A549 (cell line): Measurements from ENCODE around the gene RTCB. TPM values are rescaled to one million over a fixed set of nuclear protein-coding genes. Genes with fewer than 3 reads are reported as not detected.

Source experiments
- ATAC-seq, 2 experiments: fragments of 200-7000 bp in 1 of 2; fragments of >200 bp in 1 of 2; cut with Nextera tagmentation in 1 of 2; cut with Tn5 transposase in 1 of 2; 3 replicates each; pipeline versions ENCODE4 v1.8.0 to v1.9.1; 2018 to 2020; ENCODE audit warnings: mild to moderate bottlenecking in 1 of 2, moderate library complexity in 1 of 2
- CTCF ChIA-PET: fragments of 300-600 bp; sonication (Branson Sonifier 250); formaldehyde crosslinking; extraction: SDS; loops from one replicate; lab custom pipeline; 2021; ENCODE audit warnings: antibody characterized with exemption, inconsistent platforms; lab: Yijun Ruan, JAX
- POLR2A ChIA-PET: fragments of 350-600 bp; formaldehyde crosslinking; extraction: SDS; loops from one replicate; lab custom pipeline; 2021; ENCODE audit warnings: antibody characterized with exemption, inconsistent platforms; lab: Yijun Ruan, JAX
- DNase-seq, 2 experiments: peaks; one replicate each; pipeline versions ENCODE4 v3.0.0 to v3.0.0-alpha.2; 2011 to 2016; ENCODE audit warnings: low read depth in 1 of 2, low spot score in 1 of 2
- FAIRE-seq: peaks from 2 replicates; lab custom pipeline; 2011; peaks lifted over from hg19 to GRCh38; lab: Jason Lieb, UNC
- H3K27ac ChIP-seq, 2 experiments: fragments of >200 bp; sonication (Bioruptor Twin); formaldehyde crosslinking; 3 replicates each; pipeline ENCODE4 v1.5.1; 2016 to 2017
- H3K4me1 ChIP-seq: fragments of >200 bp; sonication (Bioruptor Twin); formaldehyde crosslinking; 3 replicates; pipeline ENCODE4 v1.6.1; 2016
- H3K4me2 ChIP-seq: fragments of >200 bp; sonication (Bioruptor Twin); formaldehyde crosslinking; 3 replicates; pipeline ENCODE4 v1.6.1; 2016
- H3K4me3 ChIP-seq: fragments of >200 bp; sonication (Bioruptor Twin); formaldehyde crosslinking; 3 replicates; pipeline ENCODE4 v1.5.1; 2016
- H3K9me3 ChIP-seq: fragments of >200 bp; sonication (Bioruptor Twin); formaldehyde crosslinking; 3 replicates; pipeline ENCODE4 v1.6.1; 2016
- CHD2 ChIP-seq: fragments of 150-350 bp; IDR thresholded peaks from 2 replicates; pipeline ENCODE4 v1.6.1; 2014; ENCODE audit warnings: low read length; ENCODE audit not compliant: partially characterized antibody
- EHMT2 ChIP-seq: fragments of 200-600 bp; sonication (generic); IDR thresholded peaks from 2 replicates; pipeline ENCODE4 v1.6.1; 2016; ENCODE audit warnings: antibody characterized with exemption, low read depth, mild to moderate bottlenecking, moderate library complexity
- ESRRA ChIP-seq: fragments of 150-350 bp; IDR thresholded peaks from 2 replicates; pipeline ENCODE4 v1.6.1; 2014; ENCODE audit warnings: mild to moderate bottlenecking, low read length, borderline replicate concordance
- FOSB ChIP-seq: fragments of 250-450 bp; sonication (Bioruptor Pico); IDR thresholded peaks from 2 replicates; pipeline ENCODE4 v1.5.0; 2020; ENCODE audit warnings: mild to moderate bottlenecking, moderate library complexity
- FOSL2 ChIP-seq, 2 experiments: fragments of 450-650 bp in 1 of 2; fragments of >200 bp in 1 of 2; sonication (Bioruptor Twin) in 1 of 2; formaldehyde crosslinking; IDR thresholded peaks; 2 replicates each; pipeline versions ENCODE4 v1.5.0 to v1.6.1; 2016 to 2020; ENCODE audit warnings: mild to moderate bottlenecking in 1 of 2, moderate library complexity in 1 of 2
- FOXS1 ChIP-seq: fragments of 250-450 bp; sonication (Bioruptor Pico); IDR thresholded peaks from 2 replicates; pipeline ENCODE4 v1.5.0; 2020; ENCODE audit warnings: mild to moderate bottlenecking, moderate library complexity
- HEYL ChIP-seq: fragments of 250-450 bp; sonication (Bioruptor Pico); IDR thresholded peaks from 2 replicates; pipeline ENCODE4 v1.8.0; 2021; ENCODE audit warnings: mild to moderate bottlenecking, moderate library complexity
- HOXB5 ChIP-seq: fragments of 250-450 bp; sonication (Bioruptor Pico); IDR thresholded peaks from 2 replicates; pipeline ENCODE4 v1.5.0; 2020; ENCODE audit warnings: mild to moderate bottlenecking, moderate library complexity
- KDM1A ChIP-seq: fragments of 200-600 bp; sonication (generic); IDR thresholded peaks from 2 replicates; pipeline ENCODE4 v1.6.1; 2016; ENCODE audit warnings: low read depth, mild to moderate bottlenecking
- KDM5A ChIP-seq: fragments of 200-600 bp; sonication (generic); IDR thresholded peaks from 2 replicates; pipeline ENCODE4 v1.6.1; 2016; ENCODE audit warnings: antibody characterized with exemption, mild to moderate bottlenecking
- MAFK ChIP-seq: fragments of 450-650 bp; IDR thresholded peaks from 2 replicates; pipeline ENCODE4 v1.6.1; 2014; ENCODE audit not compliant: partially characterized antibody
- MYC ChIP-seq: IDR thresholded peaks from 2 replicates; pipeline ENCODE4 v1.6.1; 2012; ENCODE audit warnings: mild to moderate bottlenecking, inconsistent platforms, low read length, improper control_type of control experiment, borderline replicate concordance
- RAD21 ChIP-seq, 2 experiments: fragments of >200 bp in 1 of 2; sonication (Bioruptor Twin) in 1 of 2; formaldehyde crosslinking in 1 of 2; IDR thresholded peaks in 1 of 2; conservative IDR thresholded peaks in 1 of 2; 2 replicates in 1 of 2; 3 replicates in 1 of 2; pipeline ENCODE4 v1.6.1; 2012 to 2018; ENCODE audit warnings: inconsistent platforms in 1 of 2
- ZFP36 ChIP-seq: fragments of 450-650 bp; IDR thresholded peaks from 2 replicates; pipeline ENCODE4 v1.6.1; 2014; ENCODE audit warnings: borderline replicate concordance; ENCODE audit not compliant: partially characterized antibody
- WGBS: methylation state at CpG from one replicate; pipeline ENCODE4 v1.1.6; 2017; ENCODE audit errors: missing lambda C conversion rate; 5-methylcytosine and 5-hydroxymethylcytosine counted together
- polyA plus RNA-seq, 4 experiments: library from polyadenylated mRNA; depleted of rRNA in 3 of 4; stranded (reverse); fragments of >200 nt; fragmentation: RNase III in 1 of 4; extraction: RNeasy Plus Mini Kit Qiagen cat#74134 plus additional on column Dnase treatment in 1 of 4; gene quantifications; 2 replicates in 3 of 4; 3 replicates in 1 of 4; pipeline ENCODE4 v1.2.3, GENCODE V29; 2011 to 2017
- TF ChIP-seq, protein P1 (sequence below): fragments of 150-350 bp; IDR thresholded peaks from 2 replicates; pipeline ENCODE4 v1.6.1; 2014; ENCODE audit warnings: low read depth, mild to moderate bottlenecking, low read length
- TF ChIP-seq, protein P2 (sequence below): IDR thresholded peaks from 2 replicates; pipeline ENCODE4 v1.6.1; 2012; ENCODE audit warnings: low read depth, borderline replicate concordance
- TF ChIP-seq, protein P3 (sequence below): IDR thresholded peaks from 2 replicates; pipeline ENCODE4 v1.6.1; 2012
- TF ChIP-seq, protein P4 (sequence below): fragments of >200 bp; sonication (Bioruptor Twin); formaldehyde crosslinking; IDR thresholded peaks from 3 replicates; pipeline ENCODE4 v1.6.1; 2016

RTCB gene
- polyA plus RNA-seq, 2 of the 4 experiments (the other 2 are of a cell fraction), result 93.3 to 122 TPM

DNA sequence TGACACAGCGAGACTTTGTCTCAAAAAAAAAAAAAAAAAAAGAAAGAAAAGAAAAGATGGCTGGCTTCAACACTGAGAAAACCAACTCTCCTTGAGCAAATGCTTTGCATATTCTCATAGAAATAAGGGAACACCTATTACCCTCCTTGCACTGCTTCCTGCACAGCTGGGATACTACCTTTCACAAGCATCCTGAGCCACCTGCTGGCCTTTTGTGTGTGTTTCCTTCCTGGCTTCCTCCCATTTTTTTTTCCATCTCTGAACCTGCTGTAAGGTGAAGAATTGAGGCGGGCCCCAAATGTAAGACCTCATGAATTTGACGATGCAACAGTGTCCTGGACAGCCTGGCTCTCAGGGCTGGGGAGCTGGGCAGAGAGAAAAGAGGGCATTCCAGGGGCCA, 56.3 kb downstream of the RTCB start:
- ATAC-seq, result peak; percentile 61 to 64; a peak in 4 of 6 replicates
- WGBS, result 70% methylated on average over 3 of the region's 3 CpGs
- no peaks in the 10 kb centered on the region for H3K9me3 ChIP-seq
- ChIA-PET CTCF (interaction anchor here (0.8 kb wide), 1 partner anchor 378 kb away, joined by 3 read pairs; no protein-coding TSS in a partner anchor), POLR2A (no interaction called here)
- H3K4me2 ChIP-seq, result no peak overlapping the region
- H3K27ac ChIP-seq, result no peak overlapping the region
- DNase-seq, result peak in 1 of 2 experiments; percentile 31
- no peak for TF ChIP-seq MAFK
- no peak for TF ChIP-seq HOXB5 (CRISPR knock-in tag)
- TF ChIP-seq RAD21 (conservative IDR thresholded peaks at IDR 0.05 in 1 of 2, IDR thresholded peaks at IDR 0.05 in 1 of 2), result peak in 1 of 2 experiments; percentile 25; a peak in 2 of 5 replicates
- TF ChIP-seq, all 56 proteins: peak for 1
- no peak overlapping the region for H3K4me3 ChIP-seq
- no peak for FAIRE-seq
- H3K4me1 ChIP-seq, result no peaks in the 10 kb centered on the region

DNA sequence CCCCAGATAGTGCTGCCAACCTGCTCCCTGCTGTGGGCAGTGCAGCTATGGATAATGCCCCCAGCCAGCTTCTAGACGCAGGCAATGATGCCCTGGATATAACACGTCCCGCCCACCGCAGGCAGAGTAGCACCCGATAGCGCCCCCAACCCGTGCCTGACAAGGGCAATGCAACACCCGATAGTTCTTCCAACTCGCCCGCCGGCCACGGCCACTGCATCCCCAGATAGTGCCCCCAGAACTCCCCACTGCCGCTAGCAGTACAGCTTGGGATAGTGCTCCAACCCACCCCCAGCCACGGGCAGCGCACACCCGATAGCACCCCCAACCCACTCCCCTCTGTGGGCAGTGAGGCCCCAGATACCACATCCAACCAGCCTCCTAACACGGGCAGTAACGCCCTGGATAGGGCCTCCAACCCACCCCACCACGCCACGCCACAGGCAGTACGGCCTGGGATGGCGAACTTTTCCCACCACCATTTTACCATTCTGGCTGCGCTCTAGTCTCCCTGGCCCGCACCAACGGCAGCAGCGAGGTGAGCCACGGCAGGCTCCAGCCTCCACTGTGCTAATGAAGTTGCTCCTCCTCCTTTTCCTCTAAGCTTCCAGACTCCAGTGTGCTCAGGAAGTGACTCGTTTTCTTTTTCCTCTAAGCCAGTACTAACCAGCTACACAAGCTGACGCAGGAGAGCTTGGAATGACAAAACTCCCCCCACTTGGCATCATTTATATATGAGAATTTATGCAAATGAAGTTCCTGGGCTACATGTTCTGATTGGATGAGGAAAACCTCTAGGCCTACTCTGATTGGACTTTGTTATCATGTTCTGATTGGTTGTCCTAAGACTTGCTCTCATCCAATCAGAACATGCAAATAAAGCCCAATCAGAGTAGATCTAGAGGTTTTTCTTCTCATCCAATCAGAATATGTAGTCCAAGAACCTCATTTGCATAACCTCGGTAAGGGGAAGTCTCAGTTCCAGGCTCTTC, 57.4 kb downstream of the RTCB start:
- H3K4me1 ChIP-seq, result no peaks in the 10 kb centered on the region
- ATAC-seq (no peak; a peak in 1 of 6 replicates), DNase-seq (peak in 1 of 2 experiments; percentile 21), FAIRE-seq (no peak)
- no peaks in the 10 kb centered on the region for H3K9me3 ChIP-seq
- WGBS, result 80% methylated on average over 19 of the region's 30 CpGs
- POLR2A ChIA-PET, result no interaction called here
- TF ChIP-seq, protein P1, sequence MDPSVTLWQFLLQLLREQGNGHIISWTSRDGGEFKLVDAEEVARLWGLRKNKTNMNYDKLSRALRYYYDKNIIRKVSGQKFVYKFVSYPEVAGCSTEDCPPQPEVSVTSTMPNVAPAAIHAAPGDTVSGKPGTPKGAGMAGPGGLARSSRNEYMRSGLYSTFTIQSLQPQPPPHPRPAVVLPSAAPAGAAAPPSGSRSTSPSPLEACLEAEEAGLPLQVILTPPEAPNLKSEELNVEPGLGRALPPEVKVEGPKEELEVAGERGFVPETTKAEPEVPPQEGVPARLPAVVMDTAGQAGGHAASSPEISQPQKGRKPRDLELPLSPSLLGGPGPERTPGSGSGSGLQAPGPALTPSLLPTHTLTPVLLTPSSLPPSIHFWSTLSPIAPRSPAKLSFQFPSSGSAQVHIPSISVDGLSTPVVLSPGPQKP, result no peak
- TF ChIP-seq EHMT2, result no peak
- no peak for TF ChIP-seq MAFK
- no peak for TF ChIP-seq FOSB (CRISPR knock-in tag)
- TF ChIP-seq, protein P2, sequence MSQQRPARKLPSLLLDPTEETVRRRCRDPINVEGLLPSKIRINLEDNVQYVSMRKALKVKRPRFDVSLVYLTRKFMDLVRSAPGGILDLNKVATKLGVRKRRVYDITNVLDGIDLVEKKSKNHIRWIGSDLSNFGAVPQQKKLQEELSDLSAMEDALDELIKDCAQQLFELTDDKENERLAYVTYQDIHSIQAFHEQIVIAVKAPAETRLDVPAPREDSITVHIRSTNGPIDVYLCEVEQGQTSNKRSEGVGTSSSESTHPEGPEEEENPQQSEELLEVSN, result no peak
- TF ChIP-seq, protein P3, sequence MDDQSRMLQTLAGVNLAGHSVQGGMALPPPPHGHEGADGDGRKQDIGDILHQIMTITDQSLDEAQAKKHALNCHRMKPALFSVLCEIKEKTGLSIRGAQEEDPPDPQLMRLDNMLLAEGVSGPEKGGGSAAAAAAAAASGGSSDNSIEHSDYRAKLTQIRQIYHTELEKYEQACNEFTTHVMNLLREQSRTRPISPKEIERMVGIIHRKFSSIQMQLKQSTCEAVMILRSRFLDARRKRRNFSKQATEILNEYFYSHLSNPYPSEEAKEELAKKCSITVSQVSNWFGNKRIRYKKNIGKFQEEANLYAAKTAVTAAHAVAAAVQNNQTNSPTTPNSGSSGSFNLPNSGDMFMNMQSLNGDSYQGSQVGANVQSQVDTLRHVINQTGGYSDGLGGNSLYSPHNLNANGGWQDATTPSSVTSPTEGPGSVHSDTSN, result no peak
- TF ChIP-seq ZFP36, result no peak
- TF ChIP-seq FOXS1 (CRISPR knock-in tag), result no peak
- no peak for TF ChIP-seq HOXB5 (CRISPR knock-in tag)
- TF ChIP-seq KDM5A, result no peak
- TF ChIP-seq FOSL2 (IDR thresholded peaks at IDR 0.05), result no peak
- no peak for TF ChIP-seq FOSL2 (CRISPR knock-in tag; IDR thresholded peaks at IDR 0.05)
- TF ChIP-seq HEYL (CRISPR knock-in tag), result no peak
- no peak for TF ChIP-seq CHD2
- TF ChIP-seq, protein P4, sequence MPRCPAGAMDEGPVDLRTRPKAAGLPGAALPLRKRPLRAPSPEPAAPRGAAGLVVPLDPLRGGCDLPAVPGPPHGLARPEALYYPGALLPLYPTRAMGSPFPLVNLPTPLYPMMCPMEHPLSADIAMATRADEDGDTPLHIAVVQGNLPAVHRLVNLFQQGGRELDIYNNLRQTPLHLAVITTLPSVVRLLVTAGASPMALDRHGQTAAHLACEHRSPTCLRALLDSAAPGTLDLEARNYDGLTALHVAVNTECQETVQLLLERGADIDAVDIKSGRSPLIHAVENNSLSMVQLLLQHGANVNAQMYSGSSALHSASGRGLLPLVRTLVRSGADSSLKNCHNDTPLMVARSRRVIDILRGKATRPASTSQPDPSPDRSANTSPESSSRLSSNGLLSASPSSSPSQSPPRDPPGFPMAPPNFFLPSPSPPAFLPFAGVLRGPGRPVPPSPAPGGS, result no peak
- no peak for TF ChIP-seq ESRRA
- no peak for TF ChIP-seq MYC
- no peak for TF ChIP-seq KDM1A
- CTCF ChIA-PET, result interaction anchor here (1.0 kb wide), 1 partner anchor 749 kb away, joined by 3 read pairs; no protein-coding TSS in a partner anchor
- H3K27ac ChIP-seq, result no peak overlapping the region
- H3K4me3 ChIP-seq, result no peak overlapping the region
- H3K4me2 ChIP-seq, result no peak overlapping the region
